AG04450 (cell line): Measurements from ENCODE around the gene TBC1D8. TPM values are rescaled to one million over a fixed set of nuclear protein-coding genes. Genes with fewer than 3 reads are reported as not detected.

ENCODE experiments used
- CTCF ChIA-PET: fragments of 300-600, 350-600 bp; formaldehyde crosslinking; extraction: SDS; loops from one replicate; lab custom pipeline; 2022; ENCODE audit warnings: antibody characterized with exemption, inconsistent platforms; lab: Charles Lee
- POLR2A ChIA-PET: fragments of 350-600 bp; formaldehyde crosslinking; extraction: SDS; loops from one replicate; lab custom pipeline; 2021; ENCODE audit warnings: antibody characterized with exemption, inconsistent platforms; lab: Yijun Ruan, JAX
- DNase-seq: peaks from one replicate; pipeline ENCODE4 v3.0.0-alpha.2; 2011; ENCODE audit warnings: low read depth, low spot score
- H3K27ac ChIP-seq: one replicate; pipeline ENCODE4 v1.5.1; 2012; ENCODE audit warnings: low read depth, low read length, control low read depth
- H3K27me3 ChIP-seq: one replicate; pipeline ENCODE4 v1.6.0; 2012; ENCODE audit warnings: low read length; ENCODE audit not compliant: control insufficient read depth, insufficient read depth
- H3K4me3 ChIP-seq: 2 replicates; pipeline ENCODE4 v1.5.1; 2011; ENCODE audit warnings: mild to moderate bottlenecking, low read depth, low read length, control low read depth
- H3K9me3 ChIP-seq: 2 replicates; pipeline ENCODE4 v1.5.1; 2012; ENCODE audit warnings: low read length; ENCODE audit not compliant: control insufficient read depth, insufficient read depth
- polyA plus RNA-seq: library from polyadenylated mRNA; depleted of rRNA; stranded (reverse); fragments of >200 nt; gene quantifications from 2 replicates; pipeline ENCODE4 v1.2.3, GENCODE V29; 2011
- TF ChIP-seq, protein P1 (sequence below): IDR thresholded peaks from 2 replicates; pipeline ENCODE4 v1.5.1; 2011; ENCODE audit warnings: low read depth, low read length, control low read depth, inconsistent platforms

Gene TBC1D8
- polyA plus RNA-seq, 1 experiment = 2.5 TPM

DNA sequence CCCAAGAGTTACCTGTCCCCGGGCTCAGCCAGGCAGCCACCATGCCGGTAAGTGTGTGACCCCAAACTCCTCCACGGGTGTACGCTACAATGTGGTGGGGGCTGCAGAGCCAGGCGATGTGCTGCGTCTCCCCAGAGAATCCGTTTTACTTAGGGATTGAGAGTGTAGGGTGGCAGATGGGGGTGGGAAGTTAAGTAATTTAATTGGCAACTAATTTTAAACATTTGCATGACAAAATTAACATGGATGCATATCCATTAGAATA is 175.7 kb downstream of the TBC1D8 start:
- Histone ChIP-seq H3K4me3 (no peak overlapping the region), H3K27ac (no peak overlapping the region), H3K27me3 (no peaks in the 10 kb centered on the region), H3K9me3 (no peaks in the 10 kb centered on the region)
- TF ChIP-seq, protein P1, sequence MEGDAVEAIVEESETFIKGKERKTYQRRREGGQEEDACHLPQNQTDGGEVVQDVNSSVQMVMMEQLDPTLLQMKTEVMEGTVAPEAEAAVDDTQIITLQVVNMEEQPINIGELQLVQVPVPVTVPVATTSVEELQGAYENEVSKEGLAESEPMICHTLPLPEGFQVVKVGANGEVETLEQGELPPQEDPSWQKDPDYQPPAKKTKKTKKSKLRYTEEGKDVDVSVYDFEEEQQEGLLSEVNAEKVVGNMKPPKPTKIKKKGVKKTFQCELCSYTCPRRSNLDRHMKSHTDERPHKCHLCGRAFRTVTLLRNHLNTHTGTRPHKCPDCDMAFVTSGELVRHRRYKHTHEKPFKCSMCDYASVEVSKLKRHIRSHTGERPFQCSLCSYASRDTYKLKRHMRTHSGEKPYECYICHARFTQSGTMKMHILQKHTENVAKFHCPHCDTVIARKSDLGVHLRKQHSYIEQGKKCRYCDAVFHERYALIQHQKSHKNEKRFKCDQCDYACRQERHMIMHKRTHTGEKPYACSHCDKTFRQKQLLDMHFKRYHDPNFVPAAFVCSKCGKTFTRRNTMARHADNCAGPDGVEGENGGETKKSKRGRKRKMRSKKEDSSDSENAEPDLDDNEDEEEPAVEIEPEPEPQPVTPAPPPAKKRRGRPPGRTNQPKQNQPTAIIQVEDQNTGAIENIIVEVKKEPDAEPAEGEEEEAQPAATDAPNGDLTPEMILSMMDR = no peak
- ChIA-PET POLR2A (no interaction called here), CTCF (interaction anchor here (1.1 kb wide), 1 partner anchor 10 kb away, joined by 3 read pairs; no protein-coding TSS in a partner anchor)
- DNase-seq = no peak

DNA sequence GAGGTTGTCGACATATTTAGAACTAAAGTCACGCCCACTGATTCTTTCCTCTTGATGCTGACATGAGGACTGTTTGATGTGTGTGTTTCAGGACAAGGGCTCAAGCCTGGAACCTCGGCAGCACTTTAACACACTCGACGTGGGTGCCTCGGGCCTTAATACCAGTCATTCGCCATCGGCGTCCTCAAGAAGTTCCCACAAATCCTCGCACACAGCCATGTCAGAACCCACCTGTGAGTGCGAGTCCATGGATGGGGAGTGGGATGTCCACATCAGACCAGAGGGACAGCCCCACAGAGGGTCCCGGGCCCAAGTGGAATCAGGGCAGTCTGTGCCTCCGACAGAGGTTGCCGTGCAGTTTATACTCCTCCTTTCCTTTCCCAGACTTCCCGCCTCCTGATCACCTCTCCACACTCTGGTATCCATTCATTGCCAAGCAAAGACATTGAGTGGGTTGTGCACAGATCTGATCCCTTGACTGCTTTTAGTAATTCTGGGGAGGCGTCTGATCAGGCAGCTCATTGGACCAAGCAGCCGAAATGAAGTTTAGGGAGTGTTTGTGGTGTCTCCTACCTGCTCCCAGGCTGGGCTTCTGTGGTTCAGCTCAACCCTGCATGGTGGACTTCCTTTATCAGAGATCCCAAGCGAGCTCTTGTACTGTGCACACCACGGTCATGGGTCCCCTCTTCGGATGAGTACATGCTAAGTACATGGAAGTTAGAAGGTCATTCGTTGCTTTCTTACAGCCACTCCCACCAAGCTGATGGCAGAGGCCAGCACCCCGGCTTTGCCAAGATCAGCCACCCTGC is 176.3 kb downstream of the TBC1D8 start:
- ChIA-PET CTCF (interaction anchor here (1.1 kb wide), 1 partner anchor 11 kb away, joined by 3 read pairs; no protein-coding TSS in a partner anchor), POLR2A (no interaction called here)
- no peaks in the 10 kb centered on the region for H3K27me3 ChIP-seq
- no peak overlapping the region for H3K4me3 ChIP-seq
- no peak overlapping the region for H3K27ac ChIP-seq
- DNase-seq = no peak
- TF ChIP-seq, protein P1 = no peak
- no peaks in the 10 kb centered on the region; the same call in 1 of the 2 replicates for H3K9me3 ChIP-seq

DNA sequence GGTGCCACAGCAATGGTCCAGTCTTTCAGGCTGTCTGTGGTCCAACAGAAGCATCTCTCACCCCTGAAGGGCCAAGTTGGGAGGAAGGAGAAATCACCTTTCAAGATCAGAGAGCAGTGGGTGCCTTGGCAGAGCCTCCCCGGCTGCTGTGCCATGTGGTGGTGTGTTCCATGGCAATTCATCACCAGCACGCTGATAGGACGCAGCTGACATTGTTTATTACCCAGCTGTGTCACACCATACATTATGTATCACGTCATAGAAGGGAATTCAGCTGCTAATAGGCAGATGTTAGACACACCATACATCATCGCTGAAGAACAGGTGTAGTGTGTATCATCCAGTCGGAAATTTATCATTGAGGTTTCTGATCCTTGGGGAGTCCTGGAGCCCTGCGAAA is 178.7 kb downstream of the TBC1D8 start:
- no peaks in the 10 kb centered on the region for H3K27me3 ChIP-seq
- H3K4me3 ChIP-seq = no peak overlapping the region
- POLR2A ChIA-PET = no interaction called here
- DNase-seq = no peak
- H3K27ac ChIP-seq = no peak overlapping the region
- TF ChIP-seq, protein P1 = no peak
- no peaks in the 10 kb centered on the region; the same call in 1 of the 2 replicates for H3K9me3 ChIP-seq
- CTCF ChIA-PET = no interaction called here

DNA sequence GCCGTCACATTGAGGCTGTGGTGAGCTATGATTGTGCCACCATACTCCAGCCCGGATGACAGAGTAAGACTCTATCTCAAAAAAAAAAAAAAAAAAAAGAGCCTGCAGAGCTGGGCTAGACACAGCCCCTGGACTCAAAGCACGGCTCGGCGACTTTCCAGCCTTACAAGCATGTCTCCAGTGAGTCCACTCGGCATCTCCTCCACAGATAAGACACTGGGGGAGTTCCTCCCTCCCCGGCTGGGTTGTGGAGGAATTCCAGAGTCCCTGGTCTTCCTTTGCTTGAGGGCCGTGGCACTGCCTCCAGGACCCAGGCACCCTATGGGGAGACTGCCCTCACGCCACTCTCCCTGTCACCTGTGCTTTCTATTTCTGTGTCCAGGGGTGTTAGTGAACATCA is 180.0 kb downstream of the TBC1D8 start:
- ChIA-PET CTCF (no interaction called here), POLR2A (no interaction called here)
- Histone ChIP-seq H3K27ac (no peak overlapping the region), H3K27me3 (no peaks in the 10 kb centered on the region), H3K4me3 (no peak overlapping the region), H3K9me3 (no peaks in the 10 kb centered on the region; the same call in 1 of the 2 replicates)
- DNase-seq = no peak
- TF ChIP-seq, protein P1 = no peak

DNA sequence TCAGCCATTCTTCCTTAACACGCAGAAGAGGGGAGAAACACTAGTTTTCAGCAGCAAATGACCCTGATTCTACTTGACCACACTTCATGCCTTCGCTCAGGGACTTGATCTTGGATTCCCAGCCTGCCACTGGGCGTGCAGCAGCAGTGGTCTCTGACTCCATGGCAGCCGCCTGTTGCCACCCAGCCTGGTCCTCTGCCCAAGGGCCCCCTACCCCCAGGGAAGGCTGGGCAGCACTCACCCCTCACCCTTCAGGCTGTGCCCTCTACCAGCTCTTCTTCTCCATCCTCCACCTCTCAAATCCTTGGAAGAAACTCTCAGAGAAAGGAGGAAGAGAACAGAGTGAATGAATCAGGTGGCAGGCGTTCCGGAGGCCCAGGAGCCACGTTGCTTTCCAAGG is 181.2 kb downstream of the TBC1D8 start:
- Histone ChIP-seq H3K9me3 (no peaks in the 10 kb centered on the region; the same call in 1 of the 2 replicates), H3K27me3 (no peaks in the 10 kb centered on the region), H3K27ac (no peak overlapping the region), H3K4me3 (no peak overlapping the region)
- DNase-seq = no peak
- TF ChIP-seq, protein P1 = no peak
- ChIA-PET POLR2A (no interaction called here), CTCF (no interaction called here)
